ENCODE measurements around the gene OXGR1.
A peak's percentile ranks its signal among the peaks of the same experiment; 100 is the strongest.

GRCh38 chr13:97018029-97018819 is 23.9 kb upstream of the OXGR1 start:
- TF ChIP-seq POLR2A (IDR thresholded peaks at IDR 0.05; ENCODE audit: low read depth, low read length) (no peak), CTCF (IDR thresholded peaks at IDR 0.05; ENCODE audit: extremely low read depth in 1 of 2, insufficient read depth in 1 of 2, low read depth in 1 of 2, low read length in 2 of 2) (peak; percentile 71 to 78), MAX (IDR thresholded peaks at IDR 0.05; ENCODE audit: insufficient read depth, insufficient read length) (no peak), POLR2AphosphoS5 (IDR thresholded peaks at IDR 0.05; ENCODE audit: insufficient read depth, low read depth, low read length) (no peak), EZH2 (IDR thresholded peaks at IDR 0.05; ENCODE audit: borderline replicate concordance, low read depth, low read length, severe bottlenecking) (no peak), FOS (IDR thresholded peaks at IDR 0.05; ENCODE audit: borderline replicate concordance, insufficient read depth, low read length) (no peak), JUN (IDR thresholded peaks at IDR 0.05; ENCODE audit: borderline replicate concordance, insufficient read depth, insufficient read length, low read depth) (no peak), MYC (IDR thresholded peaks at IDR 0.05; ENCODE audit: low read depth, low read length) (no peak)
